ENCODE data around the gene BMAL2.

Gene BMAL2

GRCh38 chr12:27289414-27289813 lies 43.2 kb upstream of the BMAL2 start:
- no peak for TF ChIP-seq USF1 (IDR thresholded peaks at IDR 0.05)
- TF ChIP-seq TEAD4 (IDR thresholded peaks at IDR 0.05), result no peak
- no peak for TF ChIP-seq TAF1 (IDR thresholded peaks at IDR 0.05; ENCODE audit: low read depth)
- TF ChIP-seq YY1 (IDR thresholded peaks at IDR 0.05; ENCODE audit: low read depth), result no peak
- no peak for TF ChIP-seq ZBTB7A (IDR thresholded peaks at IDR 0.05; ENCODE audit: low read depth)
- TF ChIP-seq FOXM1 (IDR thresholded peaks at IDR 0.05; ENCODE audit: borderline replicate concordance, low read depth), result no peak
- no peak for TF ChIP-seq RAD21 (IDR thresholded peaks at IDR 0.05; ENCODE audit: low read depth)
- no peak for TF ChIP-seq REST (IDR thresholded peaks at IDR 0.05; ENCODE audit: low read depth)

GRCh38 chr12:27290501-27291168 lies 42.0 kb upstream of the BMAL2 start:
- TF ChIP-seq TEAD4 (IDR thresholded peaks at IDR 0.05) (no peak), REST (IDR thresholded peaks at IDR 0.05; ENCODE audit: low read depth) (no peak), CREB1 (IDR thresholded peaks at IDR 0.05; ENCODE audit: low read depth) (no peak), MAX (IDR thresholded peaks at IDR 0.05) (no peak), EGR1 (IDR thresholded peaks at IDR 0.05) (no peak), YY1 (IDR thresholded peaks at IDR 0.05; ENCODE audit: low read depth) (no peak), TCF12 (IDR thresholded peaks at IDR 0.05; ENCODE audit: low read depth) (no peak), TAF1 (IDR thresholded peaks at IDR 0.05; ENCODE audit: low read depth) (no peak)

- TF ChIP-seq CEBPB (IDR thresholded peaks at IDR 0.05), result no peak
Observed at GRCh38 chr12:27291862-27292261, 40.8 kb upstream of the BMAL2 start.

- TF ChIP-seq MAX (IDR thresholded peaks at IDR 0.05), result no peak
- TF ChIP-seq FOXM1 (IDR thresholded peaks at IDR 0.05; ENCODE audit: borderline replicate concordance, low read depth), result no peak
- no peak for TF ChIP-seq ZBTB7A (IDR thresholded peaks at IDR 0.05; ENCODE audit: low read depth)
- TF ChIP-seq NFIC (IDR thresholded peaks at IDR 0.05), result no peak
- TF ChIP-seq CREB1 (IDR thresholded peaks at IDR 0.05; ENCODE audit: low read depth), result no peak
Observed at GRCh38 chr12:27292718-27293117, 39.9 kb upstream of the BMAL2 start.

GRCh38 chr12:27293463-27293862 lies 39.2 kb upstream of the BMAL2 start:
- no peak for TF ChIP-seq TAF1 (IDR thresholded peaks at IDR 0.05; ENCODE audit: low read depth)
- no peak for TF ChIP-seq USF1 (IDR thresholded peaks at IDR 0.05)
- TF ChIP-seq EP300 (IDR thresholded peaks at IDR 0.05; ENCODE audit: borderline replicate concordance), result no peak
- TF ChIP-seq EGR1 (IDR thresholded peaks at IDR 0.05), result no peak
- no peak for TF ChIP-seq YY1 (IDR thresholded peaks at IDR 0.05; ENCODE audit: low read depth)
- no peak for TF ChIP-seq CREB1 (IDR thresholded peaks at IDR 0.05; ENCODE audit: low read depth)
- no peak for TF ChIP-seq RAD21 (IDR thresholded peaks at IDR 0.05; ENCODE audit: low read depth)
- TF ChIP-seq MAX (IDR thresholded peaks at IDR 0.05), result no peak
- no peak for TF ChIP-seq TEAD4 (IDR thresholded peaks at IDR 0.05)
- TF ChIP-seq CEBPB (IDR thresholded peaks at IDR 0.05), result no peak
- no peak for TF ChIP-seq FOXM1 (IDR thresholded peaks at IDR 0.05; ENCODE audit: borderline replicate concordance, low read depth)
- TF ChIP-seq REST (IDR thresholded peaks at IDR 0.05; ENCODE audit: low read depth), result no peak
- TF ChIP-seq ZBTB7A (IDR thresholded peaks at IDR 0.05; ENCODE audit: low read depth), result no peak
- TF ChIP-seq NFIC (IDR thresholded peaks at IDR 0.05), result no peak
- no peak for TF ChIP-seq TCF12 (IDR thresholded peaks at IDR 0.05; ENCODE audit: low read depth)

All from Ishikawa (cell line).